Neural cell (in vitro differentiated cells): ENCODE results near the gene RPS6KC1.

Experiments used
- CTCF ChIP-seq: fragments of 450-650 bp; IDR thresholded peaks from 2 replicates; pipeline ENCODE4 v1.5.1; 2014; ENCODE audit warnings: antibody characterized with exemption, mild to moderate bottlenecking, moderate library complexity; ENCODE audit not compliant: poor library complexity, severe bottlenecking
- EP300 ChIP-seq: fragments of 450-650 bp; conservative IDR thresholded peaks from 2 replicates; pipeline ENCODE4 v1.6.1; 2014; ENCODE audit warnings: antibody characterized with exemption, mild to moderate bottlenecking, moderate library complexity; ENCODE audit not compliant: poor library complexity, severe bottlenecking
- EZH2 ChIP-seq: fragments of 200-600, 300-800 bp; shearing (Covaris generic), sonication (generic); IDR thresholded peaks from 2 replicates; pipeline ENCODE4 v1.6.1; 2014; ENCODE audit warnings: antibody characterized with exemption, low read length, borderline replicate concordance, mild to moderate bottlenecking; ENCODE audit not compliant: insufficient read depth, poor library complexity, severe bottlenecking
- SMC3 ChIP-seq: fragments of 450-650 bp; conservative IDR thresholded peaks from 2 replicates; pipeline ENCODE4 v1.6.1; 2014; ENCODE audit warnings: antibody characterized with exemption, mild to moderate bottlenecking, moderate library complexity; ENCODE audit not compliant: poor library complexity

GRCh38 chr1:213250446-213250845 lies 199.4 kb downstream of the RPS6KC1 start:
- no peak for TF ChIP-seq CTCF
- no peak for TF ChIP-seq SMC3
- no peak for TF ChIP-seq EP300
- TF ChIP-seq EZH2: no peak
